Stimulated activated CD8-positive, alpha-beta memory T cell treated with anti-CD3 and anti-CD28 coated beads, Interleukin-4, amount 100 ng/mL, for 4 hours (primary cell): ENCODE data around the gene LIMK1.

ENCODE experiments used
- DNase-seq, 2 donors: peaks; one replicate each; pipeline ENCODE4 v3.0.0-alpha.2; 2020; ENCODE audit warnings: low read depth in 2 of 2, low spot score in 1 of 2

LIMK1 gene

DNA sequence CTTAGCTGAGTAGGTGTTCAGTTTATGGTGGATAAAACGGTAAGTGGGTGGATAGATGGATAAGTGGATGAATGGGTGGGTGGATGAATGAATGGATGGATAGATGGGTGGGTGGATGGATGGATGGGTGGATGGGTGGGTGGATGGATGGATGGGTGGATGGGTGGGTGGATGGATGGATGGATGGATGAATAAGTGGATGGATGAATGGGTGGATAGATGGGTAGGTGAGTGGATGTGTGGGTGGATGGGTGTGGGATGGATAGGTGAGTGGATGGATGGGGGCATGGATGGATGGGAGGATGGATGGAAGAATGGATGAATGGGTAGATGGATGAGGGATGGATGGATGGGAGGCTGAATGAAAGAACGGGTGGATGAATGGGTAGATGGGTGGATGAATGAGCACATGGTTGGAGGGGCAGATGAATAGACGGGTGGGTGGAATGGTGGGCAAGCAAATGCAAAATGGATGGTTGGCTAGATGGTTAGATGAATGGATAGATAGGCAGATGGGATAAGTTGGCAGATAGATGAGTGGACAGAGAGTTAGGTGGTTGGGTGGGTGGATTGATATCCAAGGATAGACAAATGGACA lies 29.9 kb upstream of the LIMK1 start:
- DNase-seq, result no peak

DNA sequence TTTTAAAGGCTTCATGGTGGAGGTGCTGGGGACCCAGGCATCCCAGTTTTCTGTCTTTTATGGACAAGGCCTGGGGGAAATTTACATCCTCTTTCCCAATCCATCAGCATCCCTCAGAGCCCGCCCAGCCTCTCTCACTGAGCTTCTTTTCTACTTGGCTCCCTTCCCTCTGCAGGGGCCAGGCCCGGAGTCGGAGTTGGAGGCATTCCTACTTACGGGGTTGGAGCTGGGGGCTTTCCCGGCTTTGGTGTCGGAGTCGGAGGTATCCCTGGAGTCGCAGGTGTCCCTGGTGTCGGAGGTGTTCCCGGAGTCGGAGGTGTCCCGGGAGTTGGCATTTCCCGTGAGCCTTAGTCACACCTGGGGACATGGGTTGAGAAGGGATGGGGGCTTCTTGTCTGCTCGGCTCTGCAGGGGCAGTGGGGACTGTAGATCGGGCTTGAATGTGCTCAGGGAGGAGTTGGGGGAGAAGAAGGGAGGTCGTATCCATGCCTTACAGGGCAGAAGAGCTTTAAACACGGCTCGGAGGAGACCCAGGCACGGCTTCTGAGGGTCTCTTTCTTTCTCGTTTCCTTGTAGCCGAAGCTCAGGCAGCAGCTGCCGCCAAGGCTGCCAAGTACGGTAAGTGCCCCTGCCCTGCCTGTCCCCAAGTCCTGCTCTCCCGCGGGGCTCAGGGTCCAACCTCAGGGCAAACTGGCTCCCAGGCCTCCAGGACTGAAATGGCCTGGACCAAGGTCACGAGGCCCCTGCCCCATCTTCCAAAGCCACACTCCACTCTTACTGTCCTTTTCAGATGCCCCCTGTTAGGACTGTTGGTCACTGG lies 27.3 kb upstream of the LIMK1 start:
- no peak for DNase-seq

DNA sequence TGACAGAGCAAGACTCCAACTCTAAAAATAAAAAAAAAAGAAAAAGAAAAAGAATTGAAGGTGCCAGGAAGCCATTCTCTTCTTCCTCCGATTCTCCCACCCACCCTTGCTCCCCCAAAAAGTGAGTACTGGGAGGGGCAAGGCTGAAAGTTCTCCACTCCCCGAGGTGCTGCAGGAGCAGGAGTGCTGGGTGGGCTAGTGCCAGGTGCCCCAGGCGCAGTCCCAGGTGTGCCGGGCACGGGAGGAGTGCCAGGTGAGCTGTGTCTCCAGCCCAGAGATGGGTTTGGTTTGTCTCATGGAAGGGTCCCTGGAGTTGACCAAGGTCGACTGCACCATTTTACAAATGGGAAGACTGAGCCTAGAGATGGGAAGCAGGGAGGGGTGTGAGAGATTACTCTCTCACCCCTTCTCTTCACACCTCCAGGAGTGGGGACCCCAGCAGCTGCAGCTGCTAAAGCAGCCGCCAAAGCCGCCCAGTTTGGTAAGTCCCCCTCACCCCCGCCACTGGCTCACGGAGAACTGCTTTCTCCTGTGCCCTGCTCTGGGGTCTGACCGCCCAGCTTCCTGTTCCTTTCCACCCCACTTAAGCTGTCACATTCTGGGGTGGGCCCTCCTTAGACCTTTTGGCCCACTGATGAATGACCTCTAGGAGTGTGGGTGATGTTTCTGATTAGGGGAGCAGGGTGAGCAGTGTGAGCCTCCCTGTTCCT lies 26.2 kb upstream of the LIMK1 start:
- DNase-seq, result no peak

DNA sequence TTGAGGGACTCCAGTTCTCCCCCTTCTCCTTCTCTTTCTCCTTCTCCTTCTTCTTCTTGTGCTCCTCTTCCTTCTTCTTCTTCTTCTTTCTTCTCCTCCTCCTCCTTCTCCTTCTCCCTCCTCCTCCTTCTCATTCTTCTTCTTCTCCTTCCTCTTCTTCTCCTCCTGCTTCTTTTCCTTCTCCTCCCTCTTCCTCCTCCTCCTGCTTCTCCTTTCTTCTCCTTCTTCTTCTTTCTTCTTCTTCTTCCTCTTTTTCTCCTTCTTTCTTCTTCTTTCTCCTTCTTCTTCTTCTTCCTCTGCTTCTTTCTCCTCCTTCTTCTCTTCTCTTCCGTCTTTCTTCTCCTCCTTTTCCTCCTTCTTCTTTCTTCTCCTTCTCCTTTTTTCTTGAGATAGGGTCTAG lies 25.6 kb upstream of the LIMK1 start:
- no peak for DNase-seq

DNA sequence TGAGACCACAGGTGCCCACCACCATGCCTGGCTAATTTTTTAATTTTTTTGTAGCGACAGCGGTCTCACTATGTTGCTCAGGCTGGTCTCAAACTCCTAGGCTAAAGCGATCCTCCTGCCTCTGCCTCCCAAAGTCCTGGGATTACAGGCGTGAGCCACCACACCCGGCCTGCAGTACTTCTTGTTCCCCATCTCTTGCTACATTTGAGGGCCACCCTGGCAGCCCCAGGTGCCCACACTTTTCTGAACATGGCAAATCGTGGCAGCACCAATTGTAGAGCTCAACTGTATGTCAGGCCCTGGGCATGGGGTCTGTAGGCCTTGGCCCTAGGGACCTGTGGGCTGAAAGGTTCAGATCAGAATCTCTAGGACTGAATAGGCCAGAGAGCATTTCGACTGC lies 25.1 kb upstream of the LIMK1 start:
- DNase-seq, result no peak

DNA sequence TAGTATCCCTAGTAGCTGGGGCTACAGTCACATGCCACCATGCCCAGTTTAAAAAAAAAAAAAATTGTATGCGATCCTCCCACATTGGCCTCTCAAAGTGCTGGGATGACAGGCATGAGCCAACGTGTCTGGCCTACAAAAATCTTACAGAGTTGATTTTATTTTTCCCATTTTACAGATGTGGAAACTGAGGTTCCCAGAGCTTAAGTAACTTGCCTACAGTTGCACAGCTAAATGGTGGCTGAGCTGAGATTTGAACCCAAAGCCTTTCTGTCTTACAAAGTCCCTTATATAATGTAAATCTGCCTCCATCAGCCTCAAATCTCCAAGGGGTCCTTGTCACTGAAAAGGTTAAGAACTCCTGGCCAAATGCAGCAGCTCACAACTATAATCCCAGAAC lies 24.6 kb upstream of the LIMK1 start:
- no peak for DNase-seq

DNA sequence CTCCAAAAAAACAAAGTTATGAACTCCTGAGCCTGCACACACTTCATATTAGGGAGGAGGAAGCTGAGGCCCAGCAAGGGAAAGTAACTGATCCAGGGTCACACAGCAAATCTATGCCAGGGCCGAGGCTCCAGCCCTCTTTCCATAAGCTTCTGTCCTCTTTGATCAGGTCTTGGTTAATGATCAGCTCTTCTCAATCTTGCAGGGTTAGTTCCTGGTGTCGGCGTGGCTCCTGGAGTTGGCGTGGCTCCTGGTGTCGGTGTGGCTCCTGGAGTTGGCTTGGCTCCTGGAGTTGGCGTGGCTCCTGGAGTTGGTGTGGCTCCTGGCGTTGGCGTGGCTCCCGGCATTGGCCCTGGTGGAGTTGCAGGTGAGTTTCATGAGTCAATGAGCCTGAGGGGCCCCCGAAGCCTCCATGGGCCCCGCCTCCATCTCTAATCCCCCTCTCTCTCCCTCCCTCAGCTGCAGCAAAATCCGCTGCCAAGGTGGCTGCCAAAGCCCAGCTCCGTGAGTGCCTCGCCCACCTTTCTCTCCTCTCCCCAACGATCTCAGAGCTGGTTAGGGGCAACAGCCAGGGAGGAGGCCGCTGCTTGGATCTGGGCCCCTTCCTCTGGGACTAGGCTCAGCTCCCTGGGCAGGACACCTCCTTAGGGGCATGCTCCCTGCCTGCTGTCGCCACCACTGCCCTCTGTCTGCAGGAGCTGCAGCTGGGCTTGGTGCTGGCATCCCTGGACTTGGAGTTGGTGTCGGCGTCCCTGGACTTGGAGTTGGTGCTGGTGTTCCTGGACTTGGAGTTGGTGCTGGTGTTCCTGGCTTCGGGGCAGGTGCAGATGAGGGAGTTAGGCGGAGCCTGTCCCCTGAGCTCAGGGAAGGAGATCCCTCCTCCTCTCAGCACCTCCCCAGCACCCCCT lies 23.7 kb upstream of the LIMK1 start:
- DNase-seq, result no peak

DNA sequence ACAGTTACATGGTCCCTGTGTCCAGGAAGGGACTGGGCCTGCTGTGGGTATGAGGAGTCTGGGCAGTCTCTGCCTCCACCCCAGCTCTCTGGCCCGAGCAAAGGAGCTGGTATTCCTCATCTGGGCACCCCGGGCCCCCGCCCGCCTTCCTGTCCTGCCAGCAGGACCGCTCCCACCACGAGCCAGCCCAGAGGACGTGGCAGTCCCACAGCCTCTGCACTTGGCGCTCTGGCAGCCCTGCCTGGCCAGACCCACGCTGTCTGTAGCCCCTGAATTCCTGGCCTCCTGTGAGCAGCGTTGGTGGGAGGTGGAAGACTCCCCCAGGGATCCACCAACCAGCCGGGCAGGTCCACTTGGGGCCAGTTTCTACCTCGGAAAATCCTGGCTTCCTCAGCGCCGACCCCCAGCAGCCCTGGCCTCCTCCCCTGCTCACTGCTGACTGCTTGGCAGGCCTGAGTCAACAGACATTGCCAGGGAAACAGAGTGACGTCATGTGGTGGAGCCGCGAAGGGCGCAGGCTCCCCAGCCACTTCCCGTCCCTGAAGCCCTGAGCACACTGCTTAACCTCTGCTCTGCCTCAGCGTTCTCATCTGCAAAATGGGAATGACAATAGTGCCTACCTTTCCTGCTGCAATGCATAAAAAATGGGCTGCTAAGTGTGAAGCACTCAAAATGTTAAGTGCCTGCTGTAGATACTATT lies 21.6 kb upstream of the LIMK1 start:
- DNase-seq, result peak; percentile 32 to 62

DNA sequence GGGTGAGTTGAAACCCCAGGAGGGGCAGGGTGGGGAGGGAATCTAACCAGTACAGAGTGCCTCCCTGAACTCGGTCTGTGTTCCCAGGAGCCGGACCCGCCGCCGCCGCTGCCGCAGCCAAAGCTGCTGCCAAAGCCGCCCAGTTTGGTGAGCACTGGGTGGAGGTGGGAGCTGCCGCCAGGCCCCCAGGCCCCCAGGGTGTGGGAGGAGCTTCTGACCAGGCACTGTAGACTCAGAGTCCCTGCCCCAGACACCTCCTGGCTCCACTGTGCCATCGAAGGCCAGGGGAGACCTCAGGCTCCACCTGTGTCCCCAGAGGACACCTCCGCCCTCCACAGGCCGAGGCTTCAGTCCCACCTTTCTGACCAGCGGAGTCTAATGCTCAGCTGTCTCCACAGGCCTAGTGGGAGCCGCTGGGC lies 20.4 kb upstream of the LIMK1 start:
- no peak for DNase-seq

DNA sequence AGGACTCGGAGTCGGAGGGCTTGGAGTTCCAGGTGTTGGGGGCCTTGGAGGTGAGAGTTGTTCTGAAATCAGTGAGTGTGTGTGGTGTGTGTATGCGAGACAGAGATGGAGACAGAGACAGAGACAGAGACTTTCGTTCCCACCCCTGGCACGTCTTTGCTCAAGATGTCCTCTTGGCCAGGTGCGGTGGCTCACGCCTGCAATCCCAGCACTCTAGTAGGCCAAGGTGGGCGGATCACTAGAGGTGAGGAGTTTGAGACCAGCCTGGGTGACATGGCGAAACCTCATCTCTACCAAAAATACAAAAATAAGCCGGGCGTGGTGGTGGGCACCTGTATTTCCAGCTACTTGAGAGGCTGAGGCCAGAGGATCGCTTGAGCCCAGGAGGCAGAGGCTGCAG lies 20.0 kb upstream of the LIMK1 start:
- DNase-seq, result no peak

DNA sequence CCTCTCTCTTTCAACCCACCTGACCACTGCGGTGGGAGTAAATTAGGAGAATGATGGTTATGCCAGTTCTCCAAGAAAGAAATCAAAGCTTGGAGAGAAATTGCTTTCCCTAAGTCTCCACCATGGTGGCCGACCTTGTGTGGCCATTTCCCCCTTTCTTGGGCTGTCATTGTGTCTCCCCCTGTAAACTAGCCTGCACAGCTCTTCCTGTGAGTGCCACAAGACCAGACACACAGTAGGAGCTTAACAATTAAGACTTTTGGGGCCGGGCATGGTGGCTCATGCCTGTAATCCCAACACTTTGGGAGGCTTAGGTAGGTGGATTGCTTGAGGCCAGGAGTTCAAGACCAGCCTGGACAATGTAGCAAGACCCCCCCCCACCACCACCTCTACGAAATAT lies 18.9 kb upstream of the LIMK1 start:
- DNase-seq, result no peak

DNA sequence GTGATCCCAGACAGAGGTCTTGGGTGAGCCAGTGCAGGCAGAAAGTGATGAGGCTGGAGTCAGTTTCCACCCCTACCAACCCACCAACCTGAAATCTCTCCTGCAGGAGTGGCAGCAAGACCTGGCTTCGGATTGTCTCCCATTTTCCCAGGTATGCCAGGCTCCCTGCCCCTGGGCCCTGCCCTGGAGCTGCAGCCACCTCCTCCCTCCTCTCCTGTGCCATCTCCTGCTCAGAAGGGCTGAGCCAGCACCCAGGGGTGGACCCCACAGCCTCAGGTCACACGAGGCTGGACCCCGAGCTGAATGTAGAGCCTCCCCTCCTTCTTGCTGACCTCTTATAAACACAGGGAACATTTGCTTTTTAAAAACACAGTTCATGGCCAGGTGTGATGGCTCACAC lies 17.0 kb upstream of the LIMK1 start:
- no peak for DNase-seq

DNA sequence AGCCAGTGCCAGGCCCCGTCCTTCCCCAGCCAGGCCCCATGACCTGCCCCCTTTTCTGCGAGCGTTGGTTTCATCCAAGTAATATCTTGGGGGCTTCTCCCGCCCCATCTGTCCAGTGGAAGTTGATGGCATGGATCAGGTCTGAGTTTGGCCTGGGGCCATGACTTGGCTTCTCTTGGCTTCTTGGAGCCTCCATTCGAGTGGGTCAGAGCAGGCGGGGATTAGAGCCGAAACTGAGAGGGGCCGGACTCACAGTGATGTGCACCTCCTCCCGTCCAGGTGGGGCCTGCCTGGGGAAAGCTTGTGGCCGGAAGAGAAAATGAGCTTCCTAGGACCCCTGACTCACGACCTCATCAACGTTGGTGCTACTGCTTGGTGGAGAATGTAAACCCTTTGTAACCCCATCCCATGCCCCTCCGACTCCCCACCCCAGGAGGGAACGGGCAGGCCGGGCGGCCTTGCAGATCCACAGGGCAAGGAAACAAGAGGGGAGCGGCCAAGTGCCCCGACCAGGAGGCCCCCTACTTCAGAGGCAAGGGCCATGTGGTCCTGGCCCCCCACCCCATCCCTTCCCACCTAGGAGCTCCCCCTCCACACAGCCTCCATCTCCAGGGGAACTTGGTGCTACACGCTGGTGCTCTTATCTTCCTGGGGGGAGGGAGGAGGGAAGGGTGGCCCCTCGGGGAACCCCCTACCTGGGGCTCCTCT lies 15.1 kb upstream of the LIMK1 start:
- no peak for DNase-seq

DNA sequence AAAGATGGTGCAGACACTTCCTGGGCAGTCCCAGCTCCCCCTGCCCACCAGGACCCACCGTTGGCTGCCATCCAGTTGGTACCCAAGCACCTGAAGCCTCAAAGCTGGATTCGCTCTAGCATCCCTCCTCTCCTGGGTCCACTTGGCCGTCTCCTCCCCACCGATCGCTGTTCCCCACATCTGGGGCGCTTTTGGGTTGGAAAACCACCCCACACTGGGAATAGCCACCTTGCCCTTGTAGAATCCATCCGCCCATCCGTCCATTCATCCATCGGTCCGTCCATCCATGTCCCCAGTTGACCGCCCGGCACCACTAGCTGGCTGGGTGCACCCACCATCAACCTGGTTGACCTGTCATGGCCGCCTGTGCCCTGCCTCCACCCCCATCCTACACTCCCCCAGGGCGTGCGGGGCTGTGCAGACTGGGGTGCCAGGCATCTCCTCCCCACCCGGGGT lies 14.5 kb upstream of the LIMK1 start:
- DNase-seq, result no peak

DNA sequence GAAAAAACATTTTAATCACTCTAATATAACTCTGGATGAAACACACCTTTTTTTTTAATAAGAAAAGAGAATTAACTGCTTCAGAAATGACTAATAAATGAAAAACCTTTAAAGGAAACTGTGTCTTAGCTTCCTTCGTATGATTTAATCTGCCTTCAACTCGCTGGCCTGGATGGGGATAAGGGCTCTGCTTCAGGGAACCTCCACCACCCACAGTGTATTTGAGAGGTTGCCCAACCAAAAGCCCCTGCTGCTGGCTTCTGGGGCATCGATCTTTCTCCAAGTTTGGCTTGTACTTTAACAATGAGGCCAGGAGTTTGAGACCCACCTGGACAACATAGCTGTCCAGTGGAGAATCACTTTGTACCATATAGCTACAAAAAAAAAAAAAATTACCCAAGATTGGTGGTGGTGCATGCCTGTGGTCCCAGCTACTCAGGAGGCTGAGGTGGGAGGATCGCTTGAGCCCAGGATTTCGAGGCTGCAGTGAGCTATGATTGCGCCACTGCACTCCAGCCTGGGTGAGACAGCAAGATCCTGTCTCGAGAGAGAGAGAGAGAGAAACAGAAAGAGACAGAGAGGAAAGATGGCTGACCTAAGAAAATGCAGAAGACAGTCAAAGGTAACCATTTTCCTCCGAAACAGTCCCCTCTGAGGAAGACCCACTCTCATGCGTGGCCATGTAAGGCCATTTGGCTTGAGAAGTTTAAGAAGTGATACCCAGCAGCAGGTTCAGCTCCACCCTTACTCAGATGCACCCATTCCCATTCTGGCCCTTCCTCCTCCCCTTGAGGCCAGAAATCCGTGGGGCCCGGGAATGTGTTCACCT lies 13.6 kb upstream of the LIMK1 start:
- no peak for DNase-seq

DNA sequence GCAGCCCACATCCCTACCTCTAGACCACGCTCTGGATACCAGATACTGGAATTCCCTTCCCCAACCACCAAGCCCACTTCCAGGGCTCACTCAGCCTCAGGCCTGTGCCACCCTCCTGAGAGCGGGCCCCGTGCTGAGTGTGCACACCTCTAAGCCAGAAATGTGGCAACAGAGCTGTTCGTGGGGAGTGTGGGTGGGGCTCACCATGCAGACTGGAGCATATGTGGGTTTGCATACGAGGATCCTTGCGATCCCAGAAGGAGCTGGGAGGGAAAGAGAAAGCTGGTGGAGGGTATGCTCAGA lies 13.0 kb upstream of the LIMK1 start:
- no peak for DNase-seq

DNA sequence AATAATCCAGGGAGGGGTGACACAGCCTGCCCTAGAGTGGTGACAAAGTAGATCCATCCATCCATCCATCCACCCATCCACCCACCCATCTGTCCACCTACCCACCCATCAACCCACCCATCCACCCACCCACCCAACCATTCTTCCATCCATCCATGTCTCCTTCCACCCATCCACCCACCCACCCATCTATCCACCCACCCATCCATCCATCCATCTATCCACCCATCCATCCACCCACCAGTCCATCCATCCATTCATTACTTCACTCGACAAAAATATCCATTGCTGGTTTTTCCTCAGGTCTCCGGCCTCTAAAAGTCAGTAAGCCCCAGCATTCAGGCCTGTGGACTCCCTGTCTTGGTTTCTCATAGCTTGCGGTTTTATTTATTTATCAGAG lies 12.5 kb upstream of the LIMK1 start:
- DNase-seq, result no peak

DNA sequence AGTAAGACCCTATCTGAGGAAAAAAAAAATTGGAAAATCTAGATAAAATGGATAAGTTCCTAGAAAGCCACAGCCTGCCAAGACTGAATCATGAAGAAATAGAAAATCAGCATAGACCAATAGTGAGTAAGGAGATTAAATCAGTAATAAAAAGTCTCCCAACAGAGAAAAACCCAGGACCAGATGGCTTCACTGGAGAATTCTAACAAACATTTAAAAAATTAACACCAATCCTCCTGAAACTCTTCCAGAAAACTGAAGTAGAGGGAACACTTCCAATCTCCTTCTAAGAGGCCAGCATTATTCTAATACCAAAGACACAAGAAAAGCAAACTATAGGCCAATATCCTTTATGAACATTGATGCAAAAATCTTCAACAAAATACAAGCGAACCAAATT lies 8.8 kb upstream of the LIMK1 start:
- no peak for DNase-seq

DNA sequence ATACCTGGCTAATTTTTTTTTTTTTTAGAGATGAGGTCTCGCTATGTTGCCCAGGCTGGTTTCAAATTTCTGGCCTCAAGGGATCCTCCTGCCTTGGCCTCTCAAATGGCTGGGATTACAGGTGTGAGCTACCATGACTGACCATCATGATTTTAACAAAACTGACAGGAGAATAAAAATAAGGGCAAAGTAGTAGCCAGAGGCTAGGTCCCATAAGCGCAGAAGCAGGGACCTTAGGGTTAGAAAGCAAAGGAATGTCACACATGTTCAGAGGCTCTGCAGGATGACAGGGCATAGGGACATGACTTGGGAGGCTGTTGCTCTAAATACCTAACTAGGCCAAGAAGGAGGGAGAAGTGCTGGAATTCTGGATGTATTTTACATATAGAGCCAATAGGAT lies 5.1 kb upstream of the LIMK1 start:
- no peak for DNase-seq

DNA sequence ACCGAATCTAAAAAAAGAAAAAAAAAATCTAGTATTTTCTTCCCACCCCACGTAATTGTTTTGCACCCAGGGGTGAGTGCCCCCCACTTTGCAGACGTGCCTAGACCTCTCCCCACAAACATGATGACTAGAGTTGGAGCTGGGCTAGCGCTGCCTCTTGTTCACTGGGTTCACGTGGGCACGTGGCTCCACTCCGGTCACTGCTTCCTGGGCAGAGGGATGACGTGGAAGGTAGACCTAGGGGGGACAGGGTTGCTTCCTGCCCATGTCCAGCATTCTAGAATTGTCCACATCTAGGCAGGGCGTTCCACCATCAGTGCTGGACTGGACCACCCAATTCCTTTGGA lies 861 bp upstream of the LIMK1 start:
- DNase-seq, result no peak
